GM23338 (cell line): ENCODE measurements around the gene EMID1. TPM values are rescaled to one million over a fixed set of nuclear protein-coding genes. Genes with fewer than 3 reads are reported as not detected.

ENCODE experiments used
- ATAC-seq: fragments of 200-7000 bp; cut with Tn5 transposase; 3 replicates; pipeline ENCODE4 v1.9.1; 2020
- DNase-seq: peaks from one replicate; pipeline ENCODE4 v3.0.0-alpha.2; 2015; ENCODE audit warnings: low spot score
- H2AFZ ChIP-seq: fragments of 200-600 bp; sonication (generic); 2 replicates; pipeline ENCODE4 v1.8.0; 2016; ENCODE audit warnings: antibody characterized with exemption, mild to moderate bottlenecking, moderate library complexity
- H3F3A ChIP-seq: fragments of 200-600 bp; sonication (generic); replicated peaks from 2 replicates; pipeline ENCODE4 v1.8.0; 2017; ENCODE audit warnings: antibody characterized with exemption, mixed run types, low read depth
- H3K27ac ChIP-seq: fragments of 200-600 bp; sonication (generic); 2 replicates; pipeline ENCODE4 v1.6.1; 2016; ENCODE audit warnings: low read depth
- H3K27me3 ChIP-seq: fragments of 200-600 bp; sonication (generic); 2 replicates; pipeline ENCODE4 v1.8.0; 2016; ENCODE audit warnings: mild to moderate bottlenecking, mixed run types, moderate library complexity; ENCODE audit not compliant: insufficient read depth
- H3K36me3 ChIP-seq: fragments of 200-600 bp; sonication (generic); 2 replicates; pipeline ENCODE4 v1.8.0; 2016; ENCODE audit warnings: mild to moderate bottlenecking; ENCODE audit not compliant: insufficient read depth
- H3K4me1 ChIP-seq: fragments of 200-600 bp; sonication (generic); 2 replicates; pipeline ENCODE4 v1.8.0; 2016; ENCODE audit warnings: mild to moderate bottlenecking, moderate library complexity; ENCODE audit not compliant: insufficient read depth
- H3K4me2 ChIP-seq: fragments of 200-600 bp; sonication (generic); 2 replicates; pipeline ENCODE4 v1.7.1; 2017; ENCODE audit warnings: mixed run types
- H3K4me3 ChIP-seq: fragments of 200-600 bp; sonication (generic); 2 replicates; pipeline ENCODE4 v1.6.1; 2016; ENCODE audit warnings: mixed run types
- H3K79me2 ChIP-seq: fragments of 200-600 bp; sonication (generic); replicated peaks from 2 replicates; pipeline ENCODE4 v1.8.0; 2017; ENCODE audit warnings: mild to moderate bottlenecking; ENCODE audit not compliant: insufficient read depth
- H3K9me2 ChIP-seq: fragments of 200-600 bp; sonication (generic); 2 replicates; pipeline ENCODE4 v1.8.0; 2017; ENCODE audit not compliant: insufficient read depth
- H4K20me1 ChIP-seq: fragments of 200-600 bp; sonication (generic); replicated peaks from 2 replicates; pipeline ENCODE4 v1.8.0; 2017; ENCODE audit warnings: mild to moderate bottlenecking; ENCODE audit not compliant: insufficient read depth
- H3K27ac Mint-ChIP-seq: 2 replicates; pipeline ENCODE4 v1.8.0; 2020; ENCODE audit warnings: inconsistent platforms, mild to moderate bottlenecking, moderate library complexity, mixed read lengths
- H3K27me3 Mint-ChIP-seq: 3 replicates; pipeline ENCODE4 v1.8.0; 2022; ENCODE audit warnings: low read depth, mild to moderate bottlenecking, moderate library complexity, mixed read lengths, inconsistent platforms; ENCODE audit not compliant: insufficient read depth, poor library complexity
- H3K36me3 Mint-ChIP-seq: 3 replicates; pipeline ENCODE4 v1.8.0; 2021; ENCODE audit warnings: low read depth, mild to moderate bottlenecking, inconsistent platforms, moderate library complexity, mixed read lengths
- H3K4me1 Mint-ChIP-seq: 3 replicates; pipeline ENCODE4 v1.8.0; 2020; ENCODE audit warnings: mild to moderate bottlenecking, inconsistent platforms, mixed read lengths
- H3K4me3 Mint-ChIP-seq: 3 replicates; pipeline ENCODE4 v1.8.0; 2021; ENCODE audit warnings: moderate library complexity, mild to moderate bottlenecking, inconsistent platforms, mixed read lengths
- H3K9me3 Mint-ChIP-seq: 3 replicates; pipeline ENCODE4 v1.8.0; 2020; ENCODE audit warnings: moderate library complexity, mild to moderate bottlenecking, inconsistent platforms, mixed read lengths
- CREB1 ChIP-seq: fragments of 250-450 bp; sonication (Bioruptor Pico); IDR thresholded peaks from 2 replicates; pipeline ENCODE4 v1.5.0; 2020; ENCODE audit warnings: low read depth, mild to moderate bottlenecking, moderate library complexity
- EZH2 ChIP-seq: fragments of 200-600 bp; sonication (generic); IDR thresholded peaks from one replicate; pipeline ENCODE4 v1.8.0; 2017; ENCODE audit warnings: antibody characterized with exemption, mild to moderate bottlenecking, low read depth; ENCODE audit not compliant: unreplicated experiment
- REST ChIP-seq: IDR thresholded peaks from one replicate; pipeline ENCODE4 v1.6.1; 2018; ENCODE audit warnings: antibody characterized with exemption; ENCODE audit not compliant: unreplicated experiment
- STAT1 ChIP-seq: IDR thresholded peaks from one replicate; pipeline ENCODE4 v1.6.1; 2016; ENCODE audit warnings: antibody characterized with exemption; ENCODE audit not compliant: unreplicated experiment
- polyA plus RNA-seq: library from polyadenylated mRNA; unstranded; fragments of >200 nt; fragmentation: Nextera tagmentation; extraction: Ambion mirVana; gene quantifications from 2 replicates; pipeline ENCODE4 v1.2.1, GENCODE V29; 2016
- total RNA-seq: library from RNA; depleted of rRNA; stranded (reverse); fragments of >200 nt; shearing (Covaris generic); gene quantifications from 2 replicates; pipeline ENCODE4 v1.2.3, GENCODE V29; 2014
- TF ChIP-seq, protein P1 (sequence below), 2 experiments: fragments of 200-600 bp in 1 of 2; sonication (generic) in 1 of 2; conservative IDR thresholded peaks; 2 replicates each; pipeline versions ENCODE4 v1.5.1 to v1.6.1; 2016 to 2017; ENCODE audit warnings: antibody characterized with exemption in 2 of 2, low read depth in 2 of 2, mild to moderate bottlenecking in 2 of 2, moderate library complexity in 1 of 2

Gene EMID1
- total and polyA plus RNA-seq, 2 experiments from 2014 or later = 3.0 to 13.4 TPM

- no peak for TF ChIP-seq REST
- TF ChIP-seq, protein P1, sequence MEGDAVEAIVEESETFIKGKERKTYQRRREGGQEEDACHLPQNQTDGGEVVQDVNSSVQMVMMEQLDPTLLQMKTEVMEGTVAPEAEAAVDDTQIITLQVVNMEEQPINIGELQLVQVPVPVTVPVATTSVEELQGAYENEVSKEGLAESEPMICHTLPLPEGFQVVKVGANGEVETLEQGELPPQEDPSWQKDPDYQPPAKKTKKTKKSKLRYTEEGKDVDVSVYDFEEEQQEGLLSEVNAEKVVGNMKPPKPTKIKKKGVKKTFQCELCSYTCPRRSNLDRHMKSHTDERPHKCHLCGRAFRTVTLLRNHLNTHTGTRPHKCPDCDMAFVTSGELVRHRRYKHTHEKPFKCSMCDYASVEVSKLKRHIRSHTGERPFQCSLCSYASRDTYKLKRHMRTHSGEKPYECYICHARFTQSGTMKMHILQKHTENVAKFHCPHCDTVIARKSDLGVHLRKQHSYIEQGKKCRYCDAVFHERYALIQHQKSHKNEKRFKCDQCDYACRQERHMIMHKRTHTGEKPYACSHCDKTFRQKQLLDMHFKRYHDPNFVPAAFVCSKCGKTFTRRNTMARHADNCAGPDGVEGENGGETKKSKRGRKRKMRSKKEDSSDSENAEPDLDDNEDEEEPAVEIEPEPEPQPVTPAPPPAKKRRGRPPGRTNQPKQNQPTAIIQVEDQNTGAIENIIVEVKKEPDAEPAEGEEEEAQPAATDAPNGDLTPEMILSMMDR (conservative IDR thresholded peaks at IDR 0.05; ENCODE audit: low read depth in 2 of 2) = no peak
- TF ChIP-seq STAT1 = no peak
- TF ChIP-seq EZH2 = no peak
- TF ChIP-seq CREB1 (CRISPR knock-in tag) = no peak
Measured at GRCh38 chr22:29163808-29164207, 41.9 kb upstream of the EMID1 start (continued).

DNA sequence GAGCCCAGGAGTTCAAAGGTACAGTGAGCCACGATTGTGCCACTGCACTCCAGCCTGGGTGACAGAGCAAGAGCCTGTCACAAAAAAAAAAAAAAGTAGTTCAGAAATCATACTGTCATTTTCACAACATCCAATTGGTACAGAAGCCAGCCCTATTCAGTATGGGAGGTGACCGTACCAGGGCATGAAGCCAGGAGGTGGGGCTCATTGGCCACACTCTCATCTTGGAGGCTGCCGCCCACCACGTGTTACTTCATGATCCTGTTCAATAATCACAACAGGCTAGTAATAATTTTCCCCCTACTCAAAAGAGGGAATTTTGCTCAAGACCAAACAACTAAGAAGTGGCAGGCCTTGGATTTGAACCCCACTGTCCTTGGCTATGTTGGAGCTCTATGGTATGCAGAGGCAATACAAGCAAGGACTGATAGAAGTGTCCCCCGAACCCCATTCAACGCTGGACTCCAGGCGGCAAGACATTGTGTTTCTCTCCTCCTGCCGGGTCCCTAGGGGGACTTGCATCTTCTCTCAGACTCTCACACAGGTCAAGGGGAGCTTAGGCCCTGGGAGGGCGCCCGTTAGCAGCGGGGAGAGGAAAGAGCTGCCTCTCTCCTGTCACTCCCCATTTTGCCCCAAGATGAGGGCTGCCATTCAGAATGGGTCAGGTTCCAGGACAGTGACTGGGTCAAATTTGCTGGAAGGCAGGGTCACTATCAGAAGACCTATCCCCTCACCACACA lies 40.2 kb upstream of the EMID1 start:
- peaks cover 17% of the 10 kb centered on the region for H3K27me3 Mint-ChIP-seq
- no peak for DNase-seq
- TF ChIP-seq REST = no peak
- TF ChIP-seq CREB1 (CRISPR knock-in tag) = no peak
- TF ChIP-seq, protein P1 (conservative IDR thresholded peaks at IDR 0.05; ENCODE audit: low read depth in 2 of 2) = no peak

More for the DNA sequence above, 40.2 kb upstream of the EMID1 start:
- no peaks in the 10 kb centered on the region for H3K4me1 Mint-ChIP-seq
- H3K4me3 ChIP-seq = no peak overlapping the region
- no peak for ATAC-seq
- no peaks in the 10 kb centered on the region for H3K36me3 Mint-ChIP-seq
- no peaks in the 10 kb centered on the region for H3F3A ChIP-seq
- no peaks in the 10 kb centered on the region for H3K9me3 Mint-ChIP-seq
- H3K36me3 ChIP-seq = no peaks in the 10 kb centered on the region
- H3K4me3 Mint-ChIP-seq = no peak overlapping the region
- no peaks in the 10 kb centered on the region for H3K4me1 ChIP-seq
- H3K27me3 ChIP-seq = no peaks in the 10 kb centered on the region
- no peak overlapping the region for H3K27ac Mint-ChIP-seq
- no peak overlapping the region for H3K4me2 ChIP-seq
- no peak overlapping the region for H3K27ac ChIP-seq
- no peaks in the 10 kb centered on the region for H3K79me2 ChIP-seq
- H4K20me1 ChIP-seq = no peaks in the 10 kb centered on the region
- 0 out of 2 replicates have a peak, but pooled peaks cover 3% of the 10 kb centered on the region for H3K9me2 ChIP-seq
- no peak overlapping the region for H2AFZ ChIP-seq
